Amniotic epithelial cell (primary cell): ENCODE data around the gene RYR2.

Experiments
- DNase-seq: peaks from one replicate; pipeline ENCODE4 v3.0.0-alpha.2; 2010; ENCODE audit warnings: low read depth

The RYR2 gene

GRCh38 chr1:237732657-237733056 lies 690.7 kb downstream of the RYR2 start:
- DNase-seq: no peak

- peak; percentile 1 for DNase-seq
These were observed 694.5 kb downstream of the RYR2 start for GRCh38 chr1:237736372-237737029.

GRCh38 chr1:237737448-237737847 lies 695.5 kb downstream of the RYR2 start:
- no peak for DNase-seq

- DNase-seq: no peak
These were observed 696.1 kb downstream of the RYR2 start for GRCh38 chr1:237737938-237738610.

- no peak for DNase-seq
These were observed 698.9 kb downstream of the RYR2 start for GRCh38 chr1:237740846-237741245.

- DNase-seq: no peak
These were observed 703.6 kb downstream of the RYR2 start for GRCh38 chr1:237745545-237745944.

- no peak for DNase-seq
These were observed 706.4 kb downstream of the RYR2 start for GRCh38 chr1:237748171-237748960.

- DNase-seq: no peak
These were observed 707.1 kb downstream of the RYR2 start for GRCh38 chr1:237749122-237749521.

- DNase-seq: no peak
These were observed 709.1 kb downstream of the RYR2 start for GRCh38 chr1:237751090-237751489.

- DNase-seq: no peak
These were observed 712.6 kb downstream of the RYR2 start for GRCh38 chr1:237754627-237755026.

- DNase-seq: no peak
These were observed 714.5 kb downstream of the RYR2 start for GRCh38 chr1:237756304-237756967.

GRCh38 chr1:237759377-237759776 lies 717.4 kb downstream of the RYR2 start:
- no peak for DNase-seq

GRCh38 chr1:237760951-237761350 lies 719.0 kb downstream of the RYR2 start:
- DNase-seq: no peak

- DNase-seq: no peak
These were observed 721.2 kb downstream of the RYR2 start for GRCh38 chr1:237763137-237763536.

GRCh38 chr1:237763751-237764150 lies 721.8 kb downstream of the RYR2 start:
- DNase-seq: no peak

GRCh38 chr1:237769916-237770315 lies 727.9 kb downstream of the RYR2 start:
- no peak for DNase-seq

- no peak for DNase-seq
These were observed 730.0 kb downstream of the RYR2 start for GRCh38 chr1:237772009-237772408.

GRCh38 chr1:237774246-237774645 lies 732.3 kb downstream of the RYR2 start:
- no peak for DNase-seq

GRCh38 chr1:237779356-237779755 lies 737.4 kb downstream of the RYR2 start:
- DNase-seq: no peak

GRCh38 chr1:237786066-237786719 lies 744.2 kb downstream of the RYR2 start:
- no peak for DNase-seq

GRCh38 chr1:237788069-237788468 lies 746.1 kb downstream of the RYR2 start:
- DNase-seq: no peak

GRCh38 chr1:237789619-237790018 lies 747.6 kb downstream of the RYR2 start:
- no peak for DNase-seq
